GM10847 (cell line): ENCODE results near the gene CEMIP.

ENCODE experiments used
- POLR2A ChIP-seq: IDR thresholded peaks from 2 replicates; pipeline ENCODE4 v1.6.1; 2011; ENCODE audit not compliant: insufficient read length; ENCODE audit errors: extremely low read depth

The CEMIP gene, protein sequence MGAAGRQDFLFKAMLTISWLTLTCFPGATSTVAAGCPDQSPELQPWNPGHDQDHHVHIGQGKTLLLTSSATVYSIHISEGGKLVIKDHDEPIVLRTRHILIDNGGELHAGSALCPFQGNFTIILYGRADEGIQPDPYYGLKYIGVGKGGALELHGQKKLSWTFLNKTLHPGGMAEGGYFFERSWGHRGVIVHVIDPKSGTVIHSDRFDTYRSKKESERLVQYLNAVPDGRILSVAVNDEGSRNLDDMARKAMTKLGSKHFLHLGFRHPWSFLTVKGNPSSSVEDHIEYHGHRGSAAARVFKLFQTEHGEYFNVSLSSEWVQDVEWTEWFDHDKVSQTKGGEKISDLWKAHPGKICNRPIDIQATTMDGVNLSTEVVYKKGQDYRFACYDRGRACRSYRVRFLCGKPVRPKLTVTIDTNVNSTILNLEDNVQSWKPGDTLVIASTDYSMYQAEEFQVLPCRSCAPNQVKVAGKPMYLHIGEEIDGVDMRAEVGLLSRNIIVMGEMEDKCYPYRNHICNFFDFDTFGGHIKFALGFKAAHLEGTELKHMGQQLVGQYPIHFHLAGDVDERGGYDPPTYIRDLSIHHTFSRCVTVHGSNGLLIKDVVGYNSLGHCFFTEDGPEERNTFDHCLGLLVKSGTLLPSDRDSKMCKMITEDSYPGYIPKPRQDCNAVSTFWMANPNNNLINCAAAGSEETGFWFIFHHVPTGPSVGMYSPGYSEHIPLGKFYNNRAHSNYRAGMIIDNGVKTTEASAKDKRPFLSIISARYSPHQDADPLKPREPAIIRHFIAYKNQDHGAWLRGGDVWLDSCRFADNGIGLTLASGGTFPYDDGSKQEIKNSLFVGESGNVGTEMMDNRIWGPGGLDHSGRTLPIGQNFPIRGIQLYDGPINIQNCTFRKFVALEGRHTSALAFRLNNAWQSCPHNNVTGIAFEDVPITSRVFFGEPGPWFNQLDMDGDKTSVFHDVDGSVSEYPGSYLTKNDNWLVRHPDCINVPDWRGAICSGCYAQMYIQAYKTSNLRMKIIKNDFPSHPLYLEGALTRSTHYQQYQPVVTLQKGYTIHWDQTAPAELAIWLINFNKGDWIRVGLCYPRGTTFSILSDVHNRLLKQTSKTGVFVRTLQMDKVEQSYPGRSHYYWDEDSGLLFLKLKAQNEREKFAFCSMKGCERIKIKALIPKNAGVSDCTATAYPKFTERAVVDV (N-terminal part only)

DNA sequence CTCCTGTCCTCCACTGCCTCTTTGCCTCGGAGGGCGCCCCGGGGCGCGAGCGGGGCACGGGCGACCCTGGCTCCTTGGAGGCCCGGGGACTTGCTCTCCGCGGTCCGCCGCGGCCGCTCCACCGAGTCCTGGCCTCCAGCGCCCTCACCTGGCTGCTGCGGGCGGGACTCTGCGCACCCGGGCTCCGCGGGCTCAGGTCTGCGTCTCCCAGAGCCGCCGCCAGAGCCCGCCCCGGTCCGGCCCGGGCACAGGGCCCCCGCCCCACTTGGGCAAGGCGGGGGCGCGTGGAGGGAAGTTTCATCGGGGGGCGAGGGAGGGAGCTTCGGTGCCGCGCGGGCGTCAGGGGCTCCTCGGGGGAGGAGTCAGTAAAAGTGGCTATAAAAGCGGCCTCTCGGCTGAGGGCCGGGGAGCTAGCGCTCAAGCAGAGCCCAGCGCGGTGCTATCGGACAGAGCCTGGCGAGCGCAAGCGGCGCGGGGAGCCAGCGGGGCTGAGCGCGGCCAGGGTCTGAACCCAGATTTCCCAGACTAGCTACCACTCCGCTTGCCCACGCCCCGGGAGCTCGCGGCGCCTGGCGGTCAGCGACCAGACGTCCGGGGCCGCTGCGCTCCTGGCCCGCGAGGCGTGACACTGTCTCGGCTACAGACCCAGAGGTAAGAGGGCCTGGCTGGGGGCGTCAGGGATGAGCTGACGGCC lies at the start of gene CEMIP:
TSS of gene CEMIP (plus strand) at position 407 of the 694 bp plus-strand sequence. CDS start 94,510 bp downstream, outside the sequence.
- TF ChIP-seq POLR2A = no peak

DNA sequence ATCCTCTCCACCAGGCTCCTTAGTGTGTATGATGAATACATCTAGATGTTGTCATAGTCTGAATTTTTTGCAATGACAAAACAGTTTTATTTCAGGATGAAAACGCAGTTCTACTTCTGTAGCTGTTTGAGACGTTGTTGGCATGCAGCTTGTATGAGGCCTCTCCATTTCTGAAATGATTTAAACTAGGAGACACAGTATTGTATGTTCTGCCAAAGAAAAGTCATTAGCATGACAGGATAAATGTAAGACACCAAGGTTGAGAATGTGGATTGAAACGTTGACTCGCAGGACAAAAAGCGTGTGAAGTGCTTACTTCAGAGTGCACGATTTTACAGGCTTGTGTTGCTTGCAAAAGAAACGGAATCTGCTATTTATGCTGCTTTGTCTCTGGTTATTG lies 48.8 kb upstream of the CEMIP start:
- TF ChIP-seq POLR2A = no peak

DNA sequence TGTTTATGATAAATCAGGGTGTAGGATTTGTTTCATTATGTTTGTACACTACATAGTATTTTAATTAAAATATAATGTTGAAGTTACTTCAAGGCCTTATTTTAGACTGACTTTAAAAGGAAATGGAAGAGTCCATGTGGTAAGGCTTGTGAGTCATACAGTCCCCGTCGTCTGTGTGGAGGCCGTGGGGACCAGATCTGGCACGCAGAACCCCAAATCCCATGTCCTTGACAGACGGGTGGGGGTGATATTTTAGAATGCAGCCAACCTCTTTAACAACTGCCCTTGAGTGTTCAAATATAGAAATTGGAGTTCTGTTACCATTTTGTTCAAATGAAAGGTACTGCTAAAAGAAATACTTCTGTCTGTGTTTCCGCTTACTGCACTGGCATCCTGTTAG lies 48.2 kb upstream of the CEMIP start:
- no peak for TF ChIP-seq POLR2A

DNA sequence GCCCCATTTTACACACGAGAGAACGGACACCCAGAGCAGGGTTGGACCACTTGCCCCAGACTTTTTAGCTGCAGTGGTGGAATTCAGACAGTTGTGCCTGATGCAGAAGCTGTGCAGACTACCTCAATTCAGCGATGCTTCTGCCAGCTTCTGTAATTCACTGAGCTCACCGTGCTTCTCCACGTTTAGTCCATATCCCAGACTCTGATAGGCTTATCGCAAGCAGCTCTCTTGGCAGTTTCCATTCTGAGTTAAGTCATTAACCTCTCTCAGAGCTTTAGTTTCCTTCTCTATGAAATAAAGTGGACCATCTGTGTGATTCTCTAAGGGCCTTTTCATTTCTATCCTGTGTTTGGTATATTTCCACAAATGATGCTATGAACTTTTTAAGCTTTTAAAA lies 47.0 kb upstream of the CEMIP start:
- no peak for TF ChIP-seq POLR2A

DNA sequence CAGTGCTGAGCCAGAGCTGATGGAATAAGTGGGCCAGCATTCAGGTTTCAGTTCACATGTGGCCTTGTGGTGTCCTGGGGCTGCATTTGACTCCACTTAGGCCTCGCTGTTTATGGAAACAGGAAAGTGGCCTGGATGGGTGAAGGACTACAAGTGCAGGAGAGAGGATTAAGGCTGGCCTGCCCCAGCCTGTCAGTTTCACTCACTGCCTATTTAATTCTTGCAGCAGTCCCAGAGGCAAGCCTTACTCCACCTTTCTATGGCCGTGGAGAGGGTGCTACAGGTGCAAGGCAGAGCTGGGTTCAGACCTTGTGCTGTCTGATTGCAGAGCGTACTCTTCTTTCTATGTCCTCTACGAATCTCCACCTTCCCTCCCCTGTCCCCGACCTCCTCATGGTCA lies 46.4 kb upstream of the CEMIP start:
- TF ChIP-seq POLR2A = no peak

DNA sequence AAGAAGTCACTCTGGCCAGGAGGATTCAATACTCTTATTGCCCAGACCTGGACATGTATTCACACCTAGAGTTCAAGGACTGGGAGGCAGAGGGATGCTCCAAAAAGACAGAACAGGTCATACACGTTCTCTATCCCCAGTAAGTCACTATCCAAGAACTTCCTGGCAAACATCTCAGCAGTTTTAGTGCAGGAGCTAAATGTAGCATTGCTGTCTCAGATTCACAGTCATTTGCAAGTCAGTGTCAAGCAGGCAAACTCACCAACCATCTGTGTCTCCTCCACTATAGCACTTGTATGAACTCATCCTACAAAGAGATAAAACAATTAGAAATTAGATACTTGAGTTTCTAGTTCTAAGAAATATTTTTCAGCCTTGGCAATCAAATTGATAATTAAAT lies 45.7 kb upstream of the CEMIP start:
- no peak for TF ChIP-seq POLR2A

DNA sequence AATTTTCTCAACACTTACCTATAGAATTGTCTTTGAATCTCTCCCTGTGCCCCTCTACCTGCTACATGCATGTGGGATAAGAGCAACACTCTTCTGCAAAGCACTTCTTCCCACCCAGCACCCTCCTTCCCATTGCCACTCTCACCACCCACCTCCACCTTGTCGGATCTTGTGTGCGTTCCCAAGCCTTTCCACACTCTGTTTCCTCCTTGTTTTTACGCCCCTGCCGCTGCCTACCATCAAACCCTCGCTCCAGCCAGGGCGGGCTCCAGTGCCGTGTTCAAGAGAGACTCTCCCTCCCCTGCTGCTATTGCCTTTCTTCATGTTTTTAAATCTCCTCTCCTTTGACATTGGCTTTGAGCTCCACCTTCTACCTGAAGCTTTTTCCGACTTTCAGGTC lies 43.8 kb upstream of the CEMIP start:
- no peak for TF ChIP-seq POLR2A

DNA sequence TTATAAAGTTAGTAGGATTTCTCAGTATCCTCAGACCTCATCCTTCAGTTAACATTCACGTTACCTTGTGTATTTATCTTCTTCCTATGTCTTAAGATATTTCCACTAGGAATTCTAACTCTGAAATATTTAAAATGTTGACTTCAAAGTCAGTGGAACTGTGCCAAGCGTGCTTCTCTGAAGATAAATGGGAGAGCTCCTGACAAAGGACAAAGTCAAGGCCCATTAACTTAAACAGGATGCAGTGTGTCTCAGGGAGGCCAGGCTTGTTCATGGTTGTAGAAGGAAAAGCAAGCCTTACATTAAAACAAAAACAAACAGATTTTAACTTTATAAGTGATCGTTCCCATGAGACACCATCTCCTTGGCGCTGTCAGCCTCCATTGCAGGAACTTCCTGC lies 42.6 kb upstream of the CEMIP start:
- TF ChIP-seq POLR2A = no peak

DNA sequence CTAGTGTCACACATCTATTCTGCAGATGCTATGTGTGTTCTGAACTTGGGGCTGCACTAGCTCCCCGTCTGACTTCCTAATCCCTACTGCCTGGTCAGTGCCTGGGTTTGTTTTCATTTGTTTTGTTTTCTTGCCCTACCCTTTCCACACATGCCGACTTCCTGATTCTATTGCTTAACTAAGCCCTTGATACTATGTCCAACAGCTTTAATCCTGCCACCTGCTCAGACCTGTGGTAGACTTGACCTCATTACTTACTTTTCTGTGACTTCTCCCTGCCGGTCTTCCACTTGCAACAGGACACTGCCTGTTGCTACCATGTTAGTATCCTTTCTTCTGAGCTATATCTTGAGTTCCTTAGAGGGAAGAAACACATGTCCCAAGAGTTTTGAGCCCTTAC lies 39.3 kb upstream of the CEMIP start:
- TF ChIP-seq POLR2A = no peak

DNA sequence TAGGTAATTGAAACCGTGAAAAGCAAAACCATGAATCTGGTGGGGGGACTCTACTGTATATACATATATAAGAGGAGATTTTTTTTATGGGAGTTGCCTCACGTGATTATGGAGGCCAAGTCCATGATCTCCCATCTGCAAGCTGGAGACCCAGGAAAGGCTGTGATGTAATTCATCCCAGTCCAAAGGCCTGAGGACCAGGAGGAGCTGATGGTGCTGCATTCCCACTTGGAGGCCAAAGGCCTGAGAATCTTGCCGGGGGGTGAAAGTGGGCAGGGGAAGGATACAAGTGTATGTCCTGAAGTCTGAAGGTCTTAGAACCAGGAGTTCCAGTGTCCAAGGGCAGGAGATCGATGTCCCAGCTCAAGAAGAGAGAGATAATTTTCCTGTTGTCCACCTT lies 37.1 kb upstream of the CEMIP start:
- TF ChIP-seq POLR2A = no peak

DNA sequence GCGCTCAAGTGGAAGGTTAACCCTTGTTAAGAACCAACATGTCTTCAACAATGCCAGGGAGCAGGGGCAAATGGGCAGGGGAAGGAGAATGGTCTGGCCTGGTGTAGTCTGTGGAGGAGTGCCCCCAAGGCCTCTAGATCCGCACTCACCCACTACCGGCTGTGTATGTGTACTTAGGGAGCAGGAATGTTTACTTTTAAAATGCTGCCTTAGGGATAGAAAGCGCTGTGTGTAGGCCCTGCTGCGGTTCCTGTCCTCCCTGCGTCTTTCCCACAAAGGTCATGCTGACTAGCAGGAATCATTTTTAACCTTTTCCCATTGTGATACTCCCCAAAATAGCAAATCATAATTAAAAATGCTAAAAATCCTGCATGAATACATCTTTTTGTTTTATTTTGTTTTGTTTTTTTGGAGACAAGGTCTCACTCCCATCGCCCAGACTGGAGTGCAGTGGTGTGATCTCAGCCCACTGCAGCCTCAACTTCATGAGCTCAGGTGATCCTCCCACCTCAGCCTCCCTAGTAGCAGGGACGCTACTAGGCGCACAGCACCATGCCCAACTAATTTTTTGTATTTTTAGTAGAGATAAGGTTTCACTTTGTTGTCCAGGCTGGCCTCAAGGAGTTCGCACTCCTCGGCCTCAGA lies 35.9 kb upstream of the CEMIP start:
- no peak for TF ChIP-seq POLR2A

DNA sequence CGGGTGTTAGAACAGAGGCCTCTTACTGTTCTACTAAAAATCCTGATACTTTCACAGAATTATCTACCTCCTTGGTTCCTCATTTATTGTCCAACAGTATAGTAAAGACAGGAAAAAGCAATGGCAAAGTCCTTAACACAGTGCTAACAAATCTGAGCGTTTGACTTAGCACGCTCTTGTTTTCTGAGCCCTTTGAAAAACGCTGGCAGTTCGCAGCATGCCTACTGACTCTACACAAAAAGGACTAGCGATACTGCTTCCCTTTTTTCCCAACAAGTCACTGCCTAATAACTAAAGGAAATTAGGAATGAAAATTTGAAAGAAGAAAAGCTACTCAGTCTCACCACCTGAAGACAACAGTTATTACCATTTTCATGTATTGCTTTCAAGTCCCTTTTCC lies 34.8 kb upstream of the CEMIP start:
- no peak for TF ChIP-seq POLR2A

DNA sequence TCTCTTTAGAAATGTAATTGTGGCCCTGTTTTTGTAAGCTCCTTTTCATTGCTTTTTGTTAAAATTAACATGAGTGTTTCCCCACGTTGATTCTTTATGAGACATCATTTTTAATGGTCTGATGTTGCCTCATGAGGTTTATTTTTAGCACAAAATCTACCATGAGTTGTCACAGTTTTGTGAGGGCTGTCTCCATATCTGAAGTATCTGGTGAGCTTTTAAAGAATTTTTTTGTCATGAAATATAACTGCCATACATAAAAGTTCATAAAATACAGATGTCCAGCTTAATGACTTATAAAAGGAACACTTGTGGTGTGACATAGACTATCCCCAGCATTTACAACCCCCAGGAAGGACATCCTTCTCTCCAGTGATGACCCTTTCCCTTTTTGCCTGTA lies 34.3 kb upstream of the CEMIP start:
- TF ChIP-seq POLR2A = no peak

DNA sequence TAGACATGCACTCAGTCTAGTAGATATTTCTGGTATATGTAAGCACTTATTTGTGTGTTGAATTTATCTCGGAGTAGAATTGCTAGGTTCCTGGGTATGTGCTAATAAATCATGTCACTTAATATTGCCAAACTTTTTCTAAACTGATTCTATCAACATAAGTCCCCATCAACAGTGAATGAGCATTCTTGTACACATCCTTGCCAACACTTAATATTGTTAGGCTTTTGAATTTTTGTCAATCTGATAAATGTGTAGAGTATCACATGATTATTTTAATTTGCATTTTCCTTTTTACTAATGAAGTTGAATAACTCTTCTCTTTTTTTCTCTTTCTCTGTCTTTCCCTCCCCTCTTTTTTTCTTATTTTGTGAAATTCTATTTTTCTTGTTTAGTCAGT lies 33.3 kb upstream of the CEMIP start:
- TF ChIP-seq POLR2A = no peak
